Measurements from ENCODE around the gene ERAL1. TPM values are rescaled to one million over a fixed set of nuclear protein-coding genes. Genes with fewer than 3 reads are reported as not detected.

ERAL1 gene
- total and polyA plus RNA-seq, 2 of the 4 experiments (the other 2 are of a cell fraction) = 34.1 to 62.3 TPM

DNA sequence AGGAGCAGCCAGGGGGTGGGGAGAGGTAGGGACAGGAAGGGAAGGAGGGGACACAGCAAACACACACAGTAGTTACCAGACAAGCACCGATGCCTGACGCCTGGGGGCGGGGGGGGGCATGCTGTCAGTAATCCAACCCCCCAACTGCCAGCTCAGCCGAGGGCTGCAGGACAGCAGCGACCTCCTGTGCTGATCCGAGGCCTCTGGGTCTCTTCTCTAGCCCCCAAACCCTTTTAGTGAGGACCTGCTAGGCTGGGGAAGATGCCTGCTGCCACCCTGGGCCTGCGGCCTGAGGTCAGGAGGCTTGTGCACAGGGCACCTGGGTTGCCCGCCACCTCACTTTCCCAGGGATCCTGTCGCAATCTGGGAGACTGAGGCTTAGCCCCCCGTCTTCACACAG, 31.1 kb downstream of the ERAL1 start:
- no peak overlapping the region for H3K27ac ChIP-seq (ENCODE audit: insufficient read depth, low read length)
- peaks cover 8% of the 10 kb centered on the region; the same call in 1 of the 2 replicates for H4K20me1 ChIP-seq (ENCODE audit: insufficient read depth, low read length)
- H3K4me1 ChIP-seq (ENCODE audit: control insufficient read depth, insufficient read depth, low read length) = no peaks in the 10 kb centered on the region
- H4K5ac ChIP-seq (ENCODE audit: low read depth, low read length) = no peak overlapping the region
- no peak overlapping the region for H2AFZ ChIP-seq (replicated peaks; ENCODE audit: low read length, poor library complexity)
- H2BK120ac ChIP-seq (ENCODE audit: low read depth, low read length) = no peak overlapping the region
- H3K36me3 ChIP-seq (ENCODE audit: control insufficient read depth, insufficient read depth, low read length) = peaks cover 50% of the 10 kb centered on the region
- ChIA-PET CTCF (interaction anchor here (1.2 kb wide), 1 partner anchor 159 kb away, joined by 3 read pairs; no protein-coding TSS in a partner anchor), POLR2A (ENCODE audit: unreplicated experiment) (no interaction called here)
- H3K79me1 ChIP-seq (ENCODE audit: low read depth in 1 of 2, low read length in 2 of 2) = peaks cover 2 to 3% of the 10 kb centered on the region in 2 experiments
- H3K4me3 ChIP-seq (ENCODE audit: insufficient read depth, low read depth, low read length) = no peak overlapping the region
- in situ Hi-C loops (cut with MboI; ENCODE audit: low sequenced_read_pairs) (no loop called here), dilution Hi-C loops (cut with HindIII; ENCODE audit: low sequenced_read_pairs, unreplicated experiment) (no loop called here), intact Hi-C loops (cut with micrococcal nuclease) (no loop called here)
- H3K18ac ChIP-seq (ENCODE audit: low read depth, low read length) = no peak overlapping the region
- H2BK5ac ChIP-seq (ENCODE audit: low read depth, low read length, poor library complexity, severe bottlenecking) = no peak overlapping the region
- H3K9me1 ChIP-seq (ENCODE audit: insufficient read depth, low read length) = no peaks in the 10 kb centered on the region
- H2BK20ac ChIP-seq (ENCODE audit: low read depth, low read length) = no peak overlapping the region
- H3K23ac ChIP-seq (ENCODE audit: low read depth, low read length) = no peak overlapping the region
- no peak overlapping the region for H2AK9ac ChIP-seq (replicated peaks; ENCODE audit: low read depth, low read length, poor library complexity)
- no peak overlapping the region for H3K9ac ChIP-seq (ENCODE audit: low read depth, low read length)
- no peaks in the 10 kb centered on the region for H3K9me3 ChIP-seq (ENCODE audit: control insufficient read depth, insufficient read depth, low read length)
- no peak overlapping the region for H3K56ac ChIP-seq (ENCODE audit: extremely low read depth, insufficient read depth, low read length)
- H2BK15ac ChIP-seq (ENCODE audit: low read depth, low read length) = no peak overlapping the region
- no peak overlapping the region for H3K14ac ChIP-seq (replicated peaks; ENCODE audit: low read depth, low read length)
- no peak for DNase-seq
- no peak overlapping the region for H4K8ac ChIP-seq (ENCODE audit: low read depth in 2 of 2, low read length in 2 of 2)
- ATAC-seq (ENCODE audit: low read depth) = no peak
- TF ChIP-seq RFX5 (IDR thresholded peaks at IDR 0.05; ENCODE audit: low read depth, low read length) (no peak), SMC3 (IDR thresholded peaks at IDR 0.05; ENCODE audit: low read depth, low read length) (no peak), RAD21 (IDR thresholded peaks at IDR 0.05; ENCODE audit: low read length) (no peak)
- H4K91ac ChIP-seq (ENCODE audit: insufficient read depth, low read depth, low read length) = no peak overlapping the region
- no CpG with 5 or more reads among the region's 10 CpGs for WGBS, 2 experiments (ENCODE audit: extremely low coverage in 2 of 2, insufficient read length in 1 of 2)
- no peak overlapping the region for H2AK5ac ChIP-seq (ENCODE audit: low read depth, low read length)
- H3K4ac ChIP-seq (ENCODE audit: low read depth, low read length) = no peak overlapping the region
- H3K27me3 ChIP-seq (ENCODE audit: control insufficient read depth, insufficient read depth, low read length) = no peaks in the 10 kb centered on the region
- no TSS peak for BruUV-seq (replicated peaks)
- H3K4me2 ChIP-seq (ENCODE audit: low read depth, low read length) = no peak overlapping the region
